Hepatocyte (in vitro differentiated cells): ENCODE data around the gene LRRC42. TPM values are rescaled to one million over a fixed set of nuclear protein-coding genes. Genes with fewer than 3 reads are reported as not detected.

Source experiments
- DNase-seq: peaks from one replicate; pipeline ENCODE4 v3.0.0-alpha.2; 2016; ENCODE audit warnings: low spot score
- H2AFZ ChIP-seq: fragments of 200-600 bp; sonication (generic); 2 replicates; pipeline ENCODE4 v1.6.0; 2016; ENCODE audit warnings: antibody characterized with exemption, mild to moderate bottlenecking
- H3K27ac ChIP-seq: fragments of 200-600 bp; sonication (generic); 2 replicates; pipeline ENCODE4 v1.5.1; 2016; ENCODE audit warnings: mild to moderate bottlenecking
- H3K27me3 ChIP-seq: fragments of 200-600 bp; sonication (generic); 2 replicates; pipeline ENCODE4 v1.6.1; 2016
- H3K36me3 ChIP-seq: fragments of 200-600 bp; sonication (generic); replicated peaks from 2 replicates; pipeline ENCODE4 v1.5.1; 2016; ENCODE audit warnings: low read depth; ENCODE audit not compliant: insufficient read depth
- H3K4me1 ChIP-seq: fragments of 200-600 bp; sonication (generic); 2 replicates; pipeline ENCODE4 v1.5.1; 2016; ENCODE audit warnings: mild to moderate bottlenecking, moderate library complexity; ENCODE audit not compliant: insufficient read depth
- H3K4me2 ChIP-seq: fragments of 200-600 bp; sonication (generic); 2 replicates; pipeline ENCODE4 v1.6.0; 2016
- H3K4me3 ChIP-seq: fragments of 200-600 bp; sonication (generic); 2 replicates; pipeline ENCODE4 v1.5.1; 2016; ENCODE audit warnings: mild to moderate bottlenecking
- H3K79me2 ChIP-seq: fragments of 200-600 bp; sonication (generic); 2 replicates; pipeline ENCODE4 v1.6.0; 2017; ENCODE audit warnings: mild to moderate bottlenecking
- H3K9me2 ChIP-seq: fragments of 200-600 bp; sonication (generic); replicated peaks from 2 replicates; pipeline ENCODE4 v1.6.0; 2017; ENCODE audit warnings: mild to moderate bottlenecking; ENCODE audit not compliant: insufficient read depth
- H3K9me3 ChIP-seq: fragments of 200-600 bp; sonication (generic); 2 replicates; pipeline ENCODE4 v1.5.1; 2016; ENCODE audit warnings: low read depth, mild to moderate bottlenecking
- H4K20me1 ChIP-seq: fragments of 200-600 bp; sonication (generic); 2 replicates; pipeline ENCODE4 v1.6.0; 2016; ENCODE audit warnings: mild to moderate bottlenecking; ENCODE audit not compliant: insufficient read depth, poor library complexity, severe bottlenecking
- EZH2 ChIP-seq: fragments of 200-600 bp; sonication (generic); IDR thresholded peaks from 2 replicates; pipeline ENCODE4 v1.6.1; 2016; ENCODE audit warnings: antibody characterized with exemption, mild to moderate bottlenecking, borderline replicate concordance
- EZH2phosphoT487 ChIP-seq: fragments of 200-600 bp; sonication (generic); IDR thresholded peaks from one replicate; pipeline ENCODE4 v1.6.1; 2018; ENCODE audit warnings: antibody characterized with exemption, mild to moderate bottlenecking, low read depth, moderate library complexity; ENCODE audit not compliant: unreplicated experiment, severe bottlenecking
- WGBS: methylation state at CpG from one replicate; pipeline ENCODE4 v1.1.6; 2016; ENCODE audit warnings: low lambda C conversion rate; ENCODE audit errors: missing lambda C conversion rate; 5-methylcytosine and 5-hydroxymethylcytosine counted together
- polyA plus RNA-seq: library from polyadenylated mRNA; unstranded; fragments of >200 nt; fragmentation: Nextera tagmentation; extraction: Ambion mirVana; gene quantifications from 2 replicates; pipeline ENCODE4 v1.2.1, GENCODE V29; 2016
- total RNA-seq: library from RNA; depleted of rRNA; stranded (reverse); fragments of >200 nt; gene quantifications from 2 replicates; pipeline ENCODE4 v1.2.3, GENCODE V29; 2014
- TF ChIP-seq, protein P1 (sequence below): fragments of 200-600 bp; sonication (generic); IDR thresholded peaks from 2 replicates; pipeline ENCODE4 v1.5.1; 2016; ENCODE audit warnings: antibody characterized with exemption, mild to moderate bottlenecking; ENCODE audit not compliant: poor library complexity

The LRRC42 gene
- total and polyA plus RNA-seq, 2 experiments from 2014 or later, result 56.6 to 58.2 TPM

DNA sequence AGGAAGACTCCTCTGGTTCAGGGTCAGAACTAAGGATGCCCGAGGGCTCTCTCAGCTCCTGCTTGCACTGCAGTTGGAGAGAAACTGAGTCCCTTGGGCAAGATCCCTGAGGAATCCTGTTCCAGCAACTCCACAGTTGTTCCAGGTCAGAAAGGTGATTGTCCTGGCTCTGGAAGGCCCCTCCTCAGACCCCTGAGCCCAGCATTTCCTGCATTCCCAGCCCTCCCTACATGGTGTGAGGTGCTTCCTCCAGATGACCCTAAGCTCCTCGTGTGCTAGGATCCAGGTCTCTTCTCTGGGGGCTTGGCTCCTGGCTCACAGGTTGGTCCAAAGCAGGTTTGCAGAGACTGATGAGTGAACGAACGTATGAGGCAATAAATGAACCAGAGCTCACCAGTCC, 60.4 kb downstream of the LRRC42 start:
- no peaks in the 10 kb centered on the region for H3K9me2 ChIP-seq
- TF ChIP-seq, protein P1, sequence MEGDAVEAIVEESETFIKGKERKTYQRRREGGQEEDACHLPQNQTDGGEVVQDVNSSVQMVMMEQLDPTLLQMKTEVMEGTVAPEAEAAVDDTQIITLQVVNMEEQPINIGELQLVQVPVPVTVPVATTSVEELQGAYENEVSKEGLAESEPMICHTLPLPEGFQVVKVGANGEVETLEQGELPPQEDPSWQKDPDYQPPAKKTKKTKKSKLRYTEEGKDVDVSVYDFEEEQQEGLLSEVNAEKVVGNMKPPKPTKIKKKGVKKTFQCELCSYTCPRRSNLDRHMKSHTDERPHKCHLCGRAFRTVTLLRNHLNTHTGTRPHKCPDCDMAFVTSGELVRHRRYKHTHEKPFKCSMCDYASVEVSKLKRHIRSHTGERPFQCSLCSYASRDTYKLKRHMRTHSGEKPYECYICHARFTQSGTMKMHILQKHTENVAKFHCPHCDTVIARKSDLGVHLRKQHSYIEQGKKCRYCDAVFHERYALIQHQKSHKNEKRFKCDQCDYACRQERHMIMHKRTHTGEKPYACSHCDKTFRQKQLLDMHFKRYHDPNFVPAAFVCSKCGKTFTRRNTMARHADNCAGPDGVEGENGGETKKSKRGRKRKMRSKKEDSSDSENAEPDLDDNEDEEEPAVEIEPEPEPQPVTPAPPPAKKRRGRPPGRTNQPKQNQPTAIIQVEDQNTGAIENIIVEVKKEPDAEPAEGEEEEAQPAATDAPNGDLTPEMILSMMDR, result no peak
- TF ChIP-seq EZH2phosphoT487 (no peak), EZH2 (no peak)
- no peak overlapping the region for H2AFZ ChIP-seq
- H3K36me3 ChIP-seq, result no peaks in the 10 kb centered on the region
- no peaks in the 10 kb centered on the region for H3K9me3 ChIP-seq
- no peak overlapping the region for H3K4me2 ChIP-seq
- no peaks in the 10 kb centered on the region for H4K20me1 ChIP-seq
- no peak overlapping the region for H3K4me3 ChIP-seq
- H3K4me1 ChIP-seq, result no peaks in the 10 kb centered on the region
- H3K27ac ChIP-seq, result no peak overlapping the region
- no peak for DNase-seq
- no peaks in the 10 kb centered on the region for H3K79me2 ChIP-seq
- 70% methylated on average over 4 of the region's 4 CpGs for WGBS
- H3K27me3 ChIP-seq, result no peaks in the 10 kb centered on the region

DNA sequence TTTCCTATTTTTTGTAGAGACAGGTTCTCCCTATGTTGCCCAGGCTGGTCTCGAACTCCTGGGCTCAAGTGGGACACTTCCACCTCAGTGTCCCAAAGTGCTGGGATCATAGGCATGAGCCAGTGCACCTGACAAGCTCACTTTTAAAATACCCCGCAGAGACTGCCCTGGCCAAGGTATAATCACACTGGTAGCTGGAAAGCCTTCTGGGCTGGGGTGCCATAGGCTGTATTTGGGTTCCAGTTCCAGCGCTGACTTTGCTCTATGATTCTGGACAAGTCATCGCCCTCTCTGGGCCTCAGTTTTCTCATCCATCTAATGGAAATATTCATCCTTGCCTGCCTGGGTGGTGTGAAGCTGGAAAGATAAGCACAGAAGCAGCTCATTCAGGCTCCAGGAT, 61.5 kb downstream of the LRRC42 start:
- Histone ChIP-seq H3K79me2 (no peaks in the 10 kb centered on the region), H3K4me1 (no peaks in the 10 kb centered on the region), H3K36me3 (no peaks in the 10 kb centered on the region), H4K20me1 (no peaks in the 10 kb centered on the region), H3K27me3 (no peaks in the 10 kb centered on the region), H3K27ac (no peak overlapping the region), H2AFZ (no peak overlapping the region), H3K9me3 (no peaks in the 10 kb centered on the region), H3K9me2 (no peaks in the 10 kb centered on the region), H3K4me3 (no peak overlapping the region), H3K4me2 (no peak overlapping the region)
- WGBS, result 91% methylated on average over 4 of the region's 4 CpGs
- TF ChIP-seq, protein P1, result no peak
- no peak for TF ChIP-seq EZH2
- no peak for TF ChIP-seq EZH2phosphoT487
- no peak for DNase-seq

DNA sequence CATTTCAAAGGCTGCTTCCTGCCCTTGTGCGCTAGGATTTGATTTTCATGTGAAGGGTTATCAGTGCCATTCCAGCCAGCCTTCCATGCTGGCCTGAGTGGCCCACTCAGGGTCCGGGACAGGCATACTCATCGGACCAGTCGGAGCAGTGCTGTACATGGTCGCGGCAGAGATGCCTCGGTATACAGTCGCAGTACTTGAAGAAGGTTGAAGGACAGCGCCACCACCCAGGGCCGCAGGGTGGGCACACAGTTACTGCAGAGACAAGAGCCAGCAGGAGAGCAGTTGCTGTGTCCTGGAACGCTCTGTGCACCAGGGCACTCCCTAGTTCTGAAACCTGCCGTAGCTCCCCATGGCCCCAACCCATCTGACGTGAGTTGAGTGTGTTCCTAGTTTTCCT, 62.7 kb downstream of the LRRC42 start:
- Histone ChIP-seq H3K36me3 (no peaks in the 10 kb centered on the region), H3K27me3 (no peaks in the 10 kb centered on the region), H2AFZ (no peak overlapping the region), H3K4me1 (no peaks in the 10 kb centered on the region), H3K9me2 (no peaks in the 10 kb centered on the region), H3K9me3 (no peaks in the 10 kb centered on the region), H3K27ac (no peak overlapping the region), H4K20me1 (no peaks in the 10 kb centered on the region), H3K4me3 (no peak overlapping the region), H3K4me2 (no peak overlapping the region), H3K79me2 (no peaks in the 10 kb centered on the region)
- 85% methylated on average over 13 of the region's 13 CpGs for WGBS
- TF ChIP-seq EZH2phosphoT487 (no peak), EZH2 (no peak)
- TF ChIP-seq, protein P1, result no peak
- no peak for DNase-seq

DNA sequence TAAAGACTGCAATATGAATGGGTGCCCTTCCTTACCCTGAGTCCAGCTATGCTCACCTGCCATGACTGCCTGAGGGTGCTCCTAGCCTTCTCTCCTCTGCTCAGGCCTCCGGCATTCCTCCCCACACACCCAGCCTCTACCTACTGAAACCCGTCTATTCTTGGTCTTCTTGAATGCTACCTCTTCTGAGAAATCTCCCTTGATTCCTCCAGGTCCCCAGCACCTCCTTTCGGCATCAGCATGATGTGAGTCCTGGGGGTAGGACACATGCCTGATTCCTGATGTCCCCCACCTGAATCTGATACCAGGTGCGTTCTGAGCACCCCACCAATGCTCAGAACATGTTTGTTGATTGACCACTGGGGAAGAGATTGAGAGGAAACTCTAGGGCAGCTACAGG, 63.3 kb downstream of the LRRC42 start:
- Histone ChIP-seq H3K27ac (no peak overlapping the region), H3K9me2 (no peaks in the 10 kb centered on the region), H3K27me3 (no peaks in the 10 kb centered on the region), H3K9me3 (no peaks in the 10 kb centered on the region), H3K4me1 (no peaks in the 10 kb centered on the region), H3K4me2 (no peak overlapping the region), H4K20me1 (no peaks in the 10 kb centered on the region), H2AFZ (no peak overlapping the region), H3K4me3 (no peak overlapping the region), H3K79me2 (no peaks in the 10 kb centered on the region), H3K36me3 (no peaks in the 10 kb centered on the region)
- TF ChIP-seq, protein P1, result no peak
- no peak for TF ChIP-seq EZH2phosphoT487
- no peak for TF ChIP-seq EZH2
- DNase-seq, result no peak
- 86% methylated on average over 4 of the region's 4 CpGs for WGBS
